ENCODE measurements around the gene ADARB2. TPM values are rescaled to one million over a fixed set of nuclear protein-coding genes. Genes with fewer than 3 reads are reported as not detected.
A peak's percentile ranks its signal among the peaks of the same experiment; 100 is the strongest.

The ADARB2 gene
- polyA plus RNA-seq, 3 donors, result not detected

GRCh38 chr10:1188558-1189135 lies 548.7 kb downstream of the ADARB2 start:
- no peak overlapping the region for H3K4me3 ChIP-seq (replicated peaks in 1 of 3; ENCODE audit: low read depth in 2 of 3, low read length in 3 of 3)
- no peak overlapping the region for H3K9ac ChIP-seq (ENCODE audit: insufficient read depth, low read length, poor library complexity, severe bottlenecking)
- H3K27me3 ChIP-seq (ENCODE audit: control insufficient read depth in 2 of 2, insufficient read depth in 2 of 2, low read length in 2 of 2), result no peaks in the 10 kb centered on the region
- H3K4me2 ChIP-seq (replicated peaks; ENCODE audit: extremely low read depth, low read length, poor library complexity, severe bottlenecking), result no peak overlapping the region
- H3K36me3 Mint-ChIP-seq, result no peaks in the 10 kb centered on the region
- peaks cover 0 to 4% (median 2%) of the 10 kb centered on the region in 3 donors for H3K27me3 Mint-ChIP-seq (ENCODE audit: low read depth in 3 of 3)
- no peak overlapping the region for H3K4me3 Mint-ChIP-seq
- peaks cover 0 to 4% (median 0%) of the 10 kb centered on the region in 7 donors for H3K9me3 Mint-ChIP-seq
- no peaks in the 10 kb centered on the region for H3K79me2 ChIP-seq (ENCODE audit: insufficient read depth, low read length)
- no peaks in the 10 kb centered on the region for H3K4me1 ChIP-seq (ENCODE audit: control insufficient read depth in 1 of 2, insufficient read depth in 2 of 2, low read length in 2 of 2)
- no peaks in the 10 kb centered on the region for H3K36me3 ChIP-seq (replicated peaks in 1 of 2; ENCODE audit: control insufficient read depth in 1 of 2, insufficient read depth in 2 of 2, low read length in 2 of 2)
- H2AFZ ChIP-seq (ENCODE audit: insufficient read depth, low read depth, low read length, poor library complexity, severe bottlenecking), result no peak overlapping the region
- intact Hi-C loops (cut with micrococcal nuclease), result no loop called here
- no peak for DNase-seq
- H3K4me1 Mint-ChIP-seq, result no peaks in the 10 kb centered on the region
- WGBS (ENCODE audit: insufficient coverage), result 77% methylated on average over 12 of the region's 14 CpGs
- no peak overlapping the region for H3K27ac ChIP-seq (ENCODE audit: low read depth in 1 of 2, low read length in 2 of 2)
- no peaks in the 10 kb centered on the region for H4K20me1 ChIP-seq (ENCODE audit: insufficient read depth, low read length)
- H3K9me3 ChIP-seq (replicated peaks in 1 of 2; ENCODE audit: control insufficient read depth in 1 of 2, insufficient read depth in 1 of 2, low read length in 2 of 2), result no peaks in the 10 kb centered on the region
- TF ChIP-seq, protein P1, sequence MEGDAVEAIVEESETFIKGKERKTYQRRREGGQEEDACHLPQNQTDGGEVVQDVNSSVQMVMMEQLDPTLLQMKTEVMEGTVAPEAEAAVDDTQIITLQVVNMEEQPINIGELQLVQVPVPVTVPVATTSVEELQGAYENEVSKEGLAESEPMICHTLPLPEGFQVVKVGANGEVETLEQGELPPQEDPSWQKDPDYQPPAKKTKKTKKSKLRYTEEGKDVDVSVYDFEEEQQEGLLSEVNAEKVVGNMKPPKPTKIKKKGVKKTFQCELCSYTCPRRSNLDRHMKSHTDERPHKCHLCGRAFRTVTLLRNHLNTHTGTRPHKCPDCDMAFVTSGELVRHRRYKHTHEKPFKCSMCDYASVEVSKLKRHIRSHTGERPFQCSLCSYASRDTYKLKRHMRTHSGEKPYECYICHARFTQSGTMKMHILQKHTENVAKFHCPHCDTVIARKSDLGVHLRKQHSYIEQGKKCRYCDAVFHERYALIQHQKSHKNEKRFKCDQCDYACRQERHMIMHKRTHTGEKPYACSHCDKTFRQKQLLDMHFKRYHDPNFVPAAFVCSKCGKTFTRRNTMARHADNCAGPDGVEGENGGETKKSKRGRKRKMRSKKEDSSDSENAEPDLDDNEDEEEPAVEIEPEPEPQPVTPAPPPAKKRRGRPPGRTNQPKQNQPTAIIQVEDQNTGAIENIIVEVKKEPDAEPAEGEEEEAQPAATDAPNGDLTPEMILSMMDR (IDR thresholded peaks at IDR 0.05), result no peak
- H3K27ac Mint-ChIP-seq, result no peak overlapping the region

GRCh38 chr10:1187855-1188557 lies 549.3 kb downstream of the ADARB2 start:
- Mint-ChIP-seq H3K4me3 (no peak overlapping the region), H3K4me1 (no peaks in the 10 kb centered on the region), H3K27me3 (ENCODE audit: low read depth in 3 of 3) (peaks cover 0 to 4% (median 2%) of the 10 kb centered on the region in 3 donors), H3K36me3 (no peaks in the 10 kb centered on the region), H3K9me3 (peaks cover 0 to 4% (median 0%) of the 10 kb centered on the region in 7 donors), H3K27ac (peak overlapping the region in 1 of 7 donors; percentile 33)
- no peak overlapping the region for H3K4me3 ChIP-seq (replicated peaks in 1 of 3; ENCODE audit: low read depth in 2 of 3, low read length in 3 of 3)
- intact Hi-C loops (cut with micrococcal nuclease), result no loop called here
- 91% methylated on average over 7 of the region's 11 CpGs for WGBS (ENCODE audit: insufficient coverage)
- no peak overlapping the region for H3K4me2 ChIP-seq (replicated peaks; ENCODE audit: extremely low read depth, low read length, poor library complexity, severe bottlenecking)
- TF ChIP-seq, protein P1 (IDR thresholded peaks at IDR 0.05), result no peak
- no peaks in the 10 kb centered on the region for H3K9me3 ChIP-seq (replicated peaks in 1 of 2; ENCODE audit: control insufficient read depth in 1 of 2, insufficient read depth in 1 of 2, low read length in 2 of 2)
- no peaks in the 10 kb centered on the region for H3K27me3 ChIP-seq (ENCODE audit: control insufficient read depth in 2 of 2, insufficient read depth in 2 of 2, low read length in 2 of 2)
- H3K27ac ChIP-seq (ENCODE audit: low read depth in 1 of 2, low read length in 2 of 2), result no peak overlapping the region
- H3K9ac ChIP-seq (ENCODE audit: insufficient read depth, low read length, poor library complexity, severe bottlenecking), result no peak overlapping the region
- H3K79me2 ChIP-seq (ENCODE audit: insufficient read depth, low read length), result no peaks in the 10 kb centered on the region
- DNase-seq, result no peak
- no peaks in the 10 kb centered on the region for H3K4me1 ChIP-seq (ENCODE audit: control insufficient read depth in 1 of 2, insufficient read depth in 2 of 2, low read length in 2 of 2)
- H2AFZ ChIP-seq (ENCODE audit: insufficient read depth, low read depth, low read length, poor library complexity, severe bottlenecking), result no peak overlapping the region
- no peaks in the 10 kb centered on the region for H3K36me3 ChIP-seq (replicated peaks in 1 of 2; ENCODE audit: control insufficient read depth in 1 of 2, insufficient read depth in 2 of 2, low read length in 2 of 2)
- no peaks in the 10 kb centered on the region for H4K20me1 ChIP-seq (ENCODE audit: insufficient read depth, low read length)
